ENCODE results near the gene DAG1. TPM values are rescaled to one million over a fixed set of nuclear protein-coding genes. Genes with fewer than 3 reads are reported as not detected.

The DAG1 gene
- total and polyA plus RNA-seq, 10 of the 15 experiments (the other 5 are each of a cell fraction or from before 2014, with no cell fraction given), result 0.33 to 16.3 (median 9.2) TPM

- Histone ChIP-seq H3K27ac (ENCODE audit: control insufficient read depth, insufficient read depth) (no peak overlapping the region; the same call in 1 of the 2 replicates), H3K4me3 (no peak overlapping the region), H3K4me1 (ENCODE audit: control insufficient read depth, insufficient read depth, low read length) (peaks cover 19% of the 10 kb centered on the region), H3K27me3 (replicated peaks in 1 of 2; ENCODE audit: control insufficient read depth in 2 of 2, insufficient read depth in 2 of 2, low read length in 1 of 2) (no peaks in the 10 kb centered on the region), H3K9ac (ENCODE audit: control insufficient read depth, insufficient read depth, low read length) (no peak overlapping the region), H4K20me1 (ENCODE audit: control insufficient read depth, insufficient read depth) (no peaks in the 10 kb centered on the region; the same call in none of the 2 replicates), H3K4me2 (ENCODE audit: control insufficient read depth, insufficient read depth) (peak overlapping the region; percentile 44; the same call in 1 of the 2 replicates), H3K36me3 (ENCODE audit: control insufficient read depth in 2 of 2, insufficient read depth in 2 of 2, low read length in 1 of 2) (peaks cover 0 to 2% of the 10 kb centered on the region in 2 experiments; a peak in 3 of 4 replicates), H2AFZ (ENCODE audit: control insufficient read depth, low read depth, low read length) (no peak overlapping the region), H3K79me2 (ENCODE audit: control insufficient read depth, insufficient read depth, low read length) (peaks cover 12% of the 10 kb centered on the region), H3K9me3 (replicated peaks; ENCODE audit: control insufficient read depth, insufficient read depth, low read length) (no peaks in the 10 kb centered on the region)
- 0% methylated on average over 1 of the region's 1 CpG for WGBS (ENCODE audit: insufficient coverage, insufficient replicate concordance, low lambda C conversion rate, missing lambda C conversion rate)
- in situ Hi-C loops (cut with MboI), result no loop called here
- BruUV-seq (replicated peaks), result TSS peak; percentile 60
- peak; percentile 65 for DNase-seq (ENCODE audit: low read depth, low spot score)
- ATAC-seq, result peak; percentile 90
- ChIA-PET POLR2A (interaction anchor here (0.6 kb wide), 1 partner anchor 1720 kb away, joined by 4 read pairs; no protein-coding TSS in a partner anchor), RAD21 (ENCODE audit: unreplicated experiment) (interaction anchor here (0.6 kb wide), 1 partner anchor 557 kb away, joined by 3 read pairs; no protein-coding TSS in a partner anchor), SMC1A (ENCODE audit: uncharacterized antibody, unreplicated experiment) (interaction anchor here (0.5 to 1.5 kb wide), 3 partner anchors 18 to 137 kb away, joined by 3 to 4 read pairs (median 3); partner anchors contain the start of gene USP4), CTCF (no interaction called here)
- intact Hi-C loops (cut with micrococcal nuclease; ENCODE audit: unreplicated experiment), result no loop called here
- no peak for FAIRE-seq
- TF ChIP-seq NFIC (IDR thresholded peaks at IDR 0.05; ENCODE audit: low read depth, low read length) (peak; percentile 95; the same call in 1 of the 2 replicates), TBL1XR1 (IDR thresholded peaks at IDR 0.05; ENCODE audit: low read depth, low read length) (peak; percentile 87; the same call in 1 of the 2 replicates), NR2F1 (conservative IDR thresholded peaks at IDR 0.05) (peak; percentile 97), ZSCAN29 (IDR thresholded peaks at IDR 0.05) (no peak), RUNX3 (IDR thresholded peaks at IDR 0.05; ENCODE audit: low read length) (peak; percentile 99), CBFB (IDR thresholded peaks at IDR 0.05; ENCODE audit: low read depth) (peak; percentile 88), IRF4 (IDR thresholded peaks at IDR 0.05; ENCODE audit: low read depth, low read length) (0 out of 2 replicates have a peak, but pooled peaks have one; percentile 70), GATAD2B (conservative IDR thresholded peaks at IDR 0.05; ENCODE audit: low read depth) (0 out of 2 replicates have a peak, but pooled peaks have one; percentile 25), MTA2 (IDR thresholded peaks at IDR 0.05; ENCODE audit: low read depth) (peak; percentile 71), EP300 (IDR thresholded peaks at IDR 0.05; ENCODE audit: borderline replicate concordance in 1 of 2, control insufficient read depth in 1 of 2, low read depth in 2 of 2, low read length in 2 of 2) (peak in 1 of 2 experiments; percentile 58; a peak in 1 of 4 replicates), BCL11A (IDR thresholded peaks at IDR 0.05; ENCODE audit: low read depth, low read length) (peak; percentile 81; the same call in 1 of the 2 replicates), BHLHE40 (IDR thresholded peaks at IDR 0.05; ENCODE audit: borderline replicate concordance in 1 of 2, low read depth in 2 of 2, low read length in 1 of 2) (peak; percentile 93), IKZF1 (conservative IDR thresholded peaks at IDR 0.05) (peak; percentile 84), EGR1 (IDR thresholded peaks at IDR 0.05; ENCODE audit: borderline replicate concordance in 1 of 2, low read depth in 2 of 2, low read length in 2 of 2) (peak in 1 of 2 experiments; percentile 49; a peak in 1 of 3 replicates), CREM (IDR thresholded peaks at IDR 0.05; ENCODE audit: low read depth) (peak; percentile 45; the same call in 1 of the 2 replicates), JUNB (IDR thresholded peaks at IDR 0.05) (peak; percentile 87), ZNF217 (IDR thresholded peaks at IDR 0.05) (peak; percentile 89), ZBED1 (IDR thresholded peaks at IDR 0.05; ENCODE audit: borderline replicate concordance) (peak; percentile 90; the same call in 1 of the 2 replicates), GABPA (IDR thresholded peaks at IDR 0.05; ENCODE audit: low read depth) (peak; percentile 63), MXI1 (IDR thresholded peaks at IDR 0.05; ENCODE audit: low read depth, low read length) (no peak), FOXM1 (IDR thresholded peaks at IDR 0.05; ENCODE audit: low read depth, low read length) (peak; percentile 91)
- TF ChIP-seq, protein P1, sequence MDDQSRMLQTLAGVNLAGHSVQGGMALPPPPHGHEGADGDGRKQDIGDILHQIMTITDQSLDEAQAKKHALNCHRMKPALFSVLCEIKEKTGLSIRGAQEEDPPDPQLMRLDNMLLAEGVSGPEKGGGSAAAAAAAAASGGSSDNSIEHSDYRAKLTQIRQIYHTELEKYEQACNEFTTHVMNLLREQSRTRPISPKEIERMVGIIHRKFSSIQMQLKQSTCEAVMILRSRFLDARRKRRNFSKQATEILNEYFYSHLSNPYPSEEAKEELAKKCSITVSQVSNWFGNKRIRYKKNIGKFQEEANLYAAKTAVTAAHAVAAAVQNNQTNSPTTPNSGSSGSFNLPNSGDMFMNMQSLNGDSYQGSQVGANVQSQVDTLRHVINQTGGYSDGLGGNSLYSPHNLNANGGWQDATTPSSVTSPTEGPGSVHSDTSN (IDR thresholded peaks at IDR 0.05; ENCODE audit: insufficient replicate concordance, low read depth, low read length), result no peak
- TF ChIP-seq, protein P2, sequence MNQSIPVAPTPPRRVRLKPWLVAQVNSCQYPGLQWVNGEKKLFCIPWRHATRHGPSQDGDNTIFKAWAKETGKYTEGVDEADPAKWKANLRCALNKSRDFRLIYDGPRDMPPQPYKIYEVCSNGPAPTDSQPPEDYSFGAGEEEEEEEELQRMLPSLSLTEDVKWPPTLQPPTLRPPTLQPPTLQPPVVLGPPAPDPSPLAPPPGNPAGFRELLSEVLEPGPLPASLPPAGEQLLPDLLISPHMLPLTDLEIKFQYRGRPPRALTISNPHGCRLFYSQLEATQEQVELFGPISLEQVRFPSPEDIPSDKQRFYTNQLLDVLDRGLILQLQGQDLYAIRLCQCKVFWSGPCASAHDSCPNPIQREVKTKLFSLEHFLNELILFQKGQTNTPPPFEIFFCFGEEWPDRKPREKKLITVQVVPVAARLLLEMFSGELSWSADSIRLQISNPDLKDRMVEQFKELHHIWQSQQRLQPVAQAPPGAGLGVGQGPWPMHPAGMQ (IDR thresholded peaks at IDR 0.05; ENCODE audit: borderline replicate concordance), result no peak
These were observed 6.5 kb downstream of the DAG1 start for GRCh38 chr3:49476563-49476962.

Data from GM12878 (cell line).